Sciatic nerve (tissue), 2 donors: ENCODE measurements around the gene MAN1A1. TPM values are rescaled to one million over a fixed set of nuclear protein-coding genes. Genes with fewer than 3 reads are reported as not detected.

Source experiments
- ATAC-seq: fragments of 200-7000 bp; cut with Tn5 transposase; one replicate; pipeline ENCODE4 v1.9.1; 2020; ENCODE audit warnings: mild to moderate bottlenecking, moderate library complexity
- DNase-seq: peaks from one replicate; pipeline ENCODE4 v3.0.0-alpha.2; 2020; ENCODE audit warnings: low spot score
- intact Hi-C: fragments of 100-400 bp; cut with DNase I; formaldehyde crosslinking; loops from one replicate; pipeline ENCODE4 v1.14.2; 2022
- total RNA-seq: library from RNA; stranded (reverse); fragmentation: NEBNext Ultra II Directional; extraction: Animal tissue kit (Norgen Biotek cat#: 25700); gene quantifications from one replicate; pipeline ENCODE4 v1.2.1, GENCODE V29; 2021
- donor health status: DM: no; HTN: no; CAD: no.
- donor health status: DM: no; HTN: no; CAD: no.

MAN1A1 gene
- total RNA-seq, 1 donor from 2014 or later = 65.1 TPM

- ATAC-seq (no peak), DNase-seq (peak; percentile 64)
- intact Hi-C loops = no loop called here
Measured at GRCh38 chr6:119348096-119348747, 1.3 kb downstream of the MAN1A1 start.

GRCh38 chr6:119347466-119348095 is 2.0 kb downstream of the MAN1A1 start:
- peak; percentile 65 for DNase-seq
- ATAC-seq = peak; percentile 33
- intact Hi-C loops = no loop called here

GRCh38 chr6:119346936-119347335 is 2.6 kb downstream of the MAN1A1 start:
- intact Hi-C loops = no loop called here
- DNase-seq (no peak), ATAC-seq (no peak)

DNA sequence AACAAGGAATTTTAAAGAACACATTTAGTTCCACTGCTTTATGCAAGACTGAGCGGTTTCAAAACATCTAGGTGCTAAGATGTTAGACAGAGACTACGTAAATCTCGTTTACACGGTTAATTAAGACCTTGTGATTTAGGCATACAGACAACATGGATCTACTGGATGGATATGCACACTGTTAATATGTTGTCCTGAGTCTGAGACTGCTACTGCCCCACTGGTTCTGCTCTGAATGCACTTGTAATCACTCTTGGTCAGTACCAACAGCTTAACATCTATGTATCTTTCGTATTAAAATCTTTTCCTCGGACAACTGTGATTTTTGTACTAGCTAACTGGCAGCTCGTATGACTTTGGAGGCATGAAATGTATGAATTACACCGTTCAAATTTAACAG is 3.1 kb downstream of the MAN1A1 start:
- no peak for ATAC-seq
- intact Hi-C loops = no loop called here
- no peak for DNase-seq

GRCh38 chr6:119345114-119345513 is 4.4 kb downstream of the MAN1A1 start:
- ATAC-seq (no peak), DNase-seq (no peak)
- intact Hi-C loops = no loop called here

GRCh38 chr6:119344306-119344705 is 5.3 kb downstream of the MAN1A1 start:
- ATAC-seq (no peak), DNase-seq (no peak)
- intact Hi-C loops = no loop called here

- DNase-seq = no peak
- no peak for ATAC-seq
- intact Hi-C loops = no loop called here
Measured at GRCh38 chr6:119343573-119344146, 5.9 kb downstream of the MAN1A1 start.

- intact Hi-C loops = no loop called here
Measured at GRCh38 chr6:119343167-119343566, 6.4 kb downstream of the MAN1A1 start.

DNA sequence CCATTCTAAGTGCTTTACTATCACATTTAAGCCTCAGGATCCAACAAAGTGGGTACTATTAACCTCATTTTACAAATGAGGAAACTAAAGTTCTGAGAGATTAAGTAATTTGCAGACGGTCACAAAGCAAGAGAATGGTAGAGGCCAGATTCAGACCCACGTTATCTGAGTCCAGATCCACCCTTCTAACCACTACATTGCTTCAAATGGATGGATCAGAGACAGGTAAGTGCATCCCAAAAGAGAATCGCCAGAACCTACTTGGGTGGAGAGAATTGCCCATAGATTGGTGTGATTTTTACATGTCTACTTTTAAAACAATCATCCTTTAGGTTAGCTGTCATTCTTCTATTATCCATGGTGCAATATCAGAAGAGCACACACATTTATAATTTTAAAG is 7.1 kb downstream of the MAN1A1 start:
- DNase-seq = no peak
- ATAC-seq = no peak
- intact Hi-C loops = no loop called here

More at GRCh38 chr6:119343167-119343566, 6.4 kb downstream of the MAN1A1 start:
- no peak for DNase-seq
- no peak for ATAC-seq

- intact Hi-C loops = no loop called here
- ATAC-seq (no peak), DNase-seq (no peak)
Measured at GRCh38 chr6:119340796-119341487, 8.6 kb downstream of the MAN1A1 start.

GRCh38 chr6:119339941-119340456 is 9.6 kb downstream of the MAN1A1 start:
- ATAC-seq (peak; percentile 63), DNase-seq (no peak)
- intact Hi-C loops = no loop called here

GRCh38 chr6:119337762-119338161 is 11.8 kb downstream of the MAN1A1 start:
- ATAC-seq (no peak), DNase-seq (no peak)
- intact Hi-C loops = no loop called here

- DNase-seq (no peak), ATAC-seq (no peak)
- intact Hi-C loops = no loop called here
Measured at GRCh38 chr6:119337252-119337651, 12.3 kb downstream of the MAN1A1 start.

GRCh38 chr6:119334535-119335264 is 14.9 kb downstream of the MAN1A1 start:
- DNase-seq (no peak), ATAC-seq (no peak)
- intact Hi-C loops = no loop called here

DNA sequence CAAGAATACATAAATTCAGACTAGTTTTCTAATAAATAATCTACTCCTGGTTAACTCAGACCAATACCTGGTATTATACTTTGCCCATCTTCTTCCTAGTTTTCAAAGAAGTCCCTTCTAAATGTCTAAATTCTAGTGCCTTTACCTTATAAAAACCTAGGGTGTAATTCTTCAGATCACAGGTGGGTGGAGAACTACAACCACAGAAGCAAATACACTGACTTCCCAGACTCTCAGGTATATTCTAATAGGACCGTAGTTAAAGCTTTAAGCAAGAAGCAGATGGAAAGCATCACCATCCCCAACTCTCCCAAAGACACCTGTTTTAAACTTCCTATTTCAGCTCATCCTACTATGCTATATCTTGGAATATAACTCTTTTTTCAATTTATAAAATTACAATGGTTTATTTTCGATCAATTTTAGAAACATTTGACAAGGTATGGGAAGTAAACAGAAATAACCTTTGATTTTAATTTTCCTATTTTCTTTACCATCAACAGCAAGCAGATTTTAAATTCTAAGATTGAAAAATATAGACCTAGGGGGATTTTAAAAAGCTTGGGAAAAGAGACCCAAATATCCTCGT is 15.8 kb downstream of the MAN1A1 start:
- ATAC-seq = no peak
- no peak for DNase-seq
- intact Hi-C loops = no loop called here

GRCh38 chr6:119333063-119333609 is 16.4 kb downstream of the MAN1A1 start:
- intact Hi-C loops = no loop called here
- DNase-seq = no peak
- ATAC-seq = no peak

- ATAC-seq (no peak), DNase-seq (no peak)
- intact Hi-C loops = no loop called here
Measured at GRCh38 chr6:119331663-119332286, 17.8 kb downstream of the MAN1A1 start.

DNA sequence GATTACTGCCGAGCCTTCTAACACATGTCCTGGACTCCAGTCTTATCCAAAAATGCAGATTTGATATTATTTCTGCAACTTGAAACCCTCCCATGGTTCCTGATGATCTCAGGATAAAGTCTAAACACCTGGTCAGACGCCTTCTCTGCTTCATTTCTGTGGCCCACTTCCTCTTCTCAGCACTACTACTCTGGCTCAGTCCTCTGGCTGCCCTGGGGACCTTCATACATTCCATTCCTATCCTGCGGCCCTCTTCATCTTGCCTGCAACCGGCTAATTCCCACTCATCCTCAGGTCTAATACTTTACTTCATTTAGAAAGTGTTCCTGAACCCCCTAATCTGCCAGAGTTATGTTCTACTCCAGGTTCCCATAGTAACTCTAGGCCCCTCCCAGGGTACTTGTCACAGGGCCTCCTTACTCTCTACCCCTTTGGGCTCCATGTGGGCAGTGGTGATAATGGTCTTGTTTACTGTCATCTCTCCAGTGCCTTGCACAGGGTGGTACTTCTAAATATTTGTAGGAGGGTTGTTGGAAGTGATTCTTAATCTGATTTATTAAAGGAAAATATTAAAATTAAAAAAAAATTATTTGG is 18.9 kb downstream of the MAN1A1 start:
- intact Hi-C loops = no loop called here
- ATAC-seq = no peak
- DNase-seq = no peak
